Nephron (organoid): ENCODE data around the gene LGSN.
"Not testable (repeated sequence)": the region's sequence is repeated elsewhere in the genome, so short reads cannot be mapped to it uniquely, and the experiment has no call there.

ENCODE experiments used
- H3K27ac Mint-ChIP-seq, 3 experiments: 2 replicates each; pipeline ENCODE4 v1.8.0; 2020; ENCODE audit warnings: mixed read lengths in 3 of 3, mild to moderate bottlenecking in 2 of 3, moderate library complexity in 1 of 3
- H3K27me3 Mint-ChIP-seq: 2 replicates; pipeline ENCODE4 v1.8.0; 2021; ENCODE audit warnings: low read depth, mild to moderate bottlenecking, moderate library complexity, mixed read lengths
- H3K36me3 Mint-ChIP-seq: 2 replicates; pipeline ENCODE4 v1.8.0; 2020; ENCODE audit warnings: low read depth, mixed read lengths
- H3K4me1 Mint-ChIP-seq: 2 replicates; pipeline ENCODE4 v1.8.0; 2020; ENCODE audit warnings: mixed read lengths
- H3K4me3 Mint-ChIP-seq, 3 experiments: 2 replicates each; pipeline ENCODE4 v1.8.0; 2020; ENCODE audit warnings: mild to moderate bottlenecking in 3 of 3, mixed read lengths in 3 of 3, moderate library complexity in 2 of 3
- H3K9me3 Mint-ChIP-seq: 2 replicates; pipeline ENCODE4 v1.8.0; 2020; ENCODE audit warnings: mixed read lengths
- CTCF ChIP-seq, 3 experiments: fragments of 200-600 bp; sonication (generic); IDR thresholded peaks; one replicate each; pipeline ENCODE4 v1.5.0; 2021; ENCODE audit warnings: antibody characterized with exemption in 3 of 3; ENCODE audit not compliant: unreplicated experiment in 3 of 3

The LGSN gene

GRCh38 chr6:63249875-63250482 is 69.8 kb downstream of the LGSN start:
- H3K27ac Mint-ChIP-seq = no peak overlapping the region
- no peak for TF ChIP-seq CTCF (IDR thresholded peaks at IDR 0.05; ENCODE audit: unreplicated experiment in 3 of 3)

GRCh38 chr6:63246581-63246980 is 73.2 kb downstream of the LGSN start:
- H3K27me3 Mint-ChIP-seq = no peaks in the 10 kb centered on the region
- no peak overlapping the region for H3K4me3 Mint-ChIP-seq
- no peaks in the 10 kb centered on the region for H3K9me3 Mint-ChIP-seq
- no peak for TF ChIP-seq CTCF (IDR thresholded peaks at IDR 0.05; ENCODE audit: unreplicated experiment in 3 of 3)
- no peaks in the 10 kb centered on the region for H3K4me1 Mint-ChIP-seq
- no peaks in the 10 kb centered on the region for H3K36me3 Mint-ChIP-seq
- no peak overlapping the region for H3K27ac Mint-ChIP-seq

More at GRCh38 chr6:63249875-63250482, 69.8 kb downstream of the LGSN start:
- Mint-ChIP-seq H3K4me1 (no peaks in the 10 kb centered on the region), H3K36me3 (no peaks in the 10 kb centered on the region), H3K27me3 (no peaks in the 10 kb centered on the region), H3K9me3 (peaks cover 3% of the 10 kb centered on the region), H3K4me3 (no peak overlapping the region)

GRCh38 chr6:63245909-63246308 is 73.9 kb downstream of the LGSN start:
- Mint-ChIP-seq H3K4me1 (no peaks in the 10 kb centered on the region), H3K36me3 (no peaks in the 10 kb centered on the region), H3K27me3 (no peaks in the 10 kb centered on the region), H3K9me3 (no peaks in the 10 kb centered on the region), H3K27ac (no peak overlapping the region), H3K4me3 (no peak overlapping the region)
- peak in 1 of 3 experiments; percentile 17 for TF ChIP-seq CTCF (IDR thresholded peaks at IDR 0.05; ENCODE audit: unreplicated experiment in 3 of 3)

GRCh38 chr6:63245420-63245819 is 74.4 kb downstream of the LGSN start:
- Mint-ChIP-seq H3K27ac (no peak overlapping the region), H3K9me3 (no peaks in the 10 kb centered on the region), H3K4me3 (no peak overlapping the region), H3K4me1 (no peaks in the 10 kb centered on the region), H3K27me3 (no peaks in the 10 kb centered on the region), H3K36me3 (no peaks in the 10 kb centered on the region)
- no peak for TF ChIP-seq CTCF (IDR thresholded peaks at IDR 0.05; ENCODE audit: unreplicated experiment in 3 of 3)

GRCh38 chr6:63236398-63236817 is 83.4 kb downstream of the LGSN start:
- Mint-ChIP-seq H3K36me3 (no peaks in the 10 kb centered on the region), H3K4me3 (no peak overlapping the region), H3K27ac (no peak overlapping the region), H3K4me1 (no peaks in the 10 kb centered on the region), H3K9me3 (peaks cover 15% of the 10 kb centered on the region), H3K27me3 (no peaks in the 10 kb centered on the region)
- TF ChIP-seq CTCF (IDR thresholded peaks at IDR 0.05; ENCODE audit: unreplicated experiment in 3 of 3) = no peak

GRCh38 chr6:63230511-63230910 is 89.3 kb downstream of the LGSN start:
- H3K4me3 Mint-ChIP-seq, H3K27me3 Mint-ChIP-seq, H3K27ac Mint-ChIP-seq, H3K4me1 Mint-ChIP-seq, H3K36me3 Mint-ChIP-seq: not testable (repeated sequence)
- peaks cover 19% of the 10 kb centered on the region for H3K9me3 Mint-ChIP-seq

- not testable (repeated sequence) for H3K27me3 Mint-ChIP-seq, H3K27ac Mint-ChIP-seq, H3K4me3 Mint-ChIP-seq, H3K4me1 Mint-ChIP-seq, H3K36me3 Mint-ChIP-seq
- peaks cover 19% of the 10 kb centered on the region for H3K9me3 Mint-ChIP-seq
Observed at GRCh38 chr6:63230027-63230426, 89.8 kb downstream of the LGSN start.

- H3K4me3 Mint-ChIP-seq, H3K27ac Mint-ChIP-seq, H3K27me3 Mint-ChIP-seq, H3K4me1 Mint-ChIP-seq, H3K36me3 Mint-ChIP-seq: not testable (repeated sequence)
- peaks cover 13% of the 10 kb centered on the region for H3K9me3 Mint-ChIP-seq
Observed at GRCh38 chr6:63227928-63228894, 91.6 kb downstream of the LGSN start.

GRCh38 chr6:63225987-63226386 is 93.8 kb downstream of the LGSN start:
- H3K27me3 Mint-ChIP-seq, H3K9me3 Mint-ChIP-seq, H3K36me3 Mint-ChIP-seq, H3K4me1 Mint-ChIP-seq, H3K27ac Mint-ChIP-seq, H3K4me3 Mint-ChIP-seq: not testable (repeated sequence)
